Naive thymus-derived CD4-positive, alpha-beta T cell (primary cell): ENCODE measurements around the gene PDPK1. TPM values are rescaled to one million over a fixed set of nuclear protein-coding genes. Genes with fewer than 3 reads are reported as not detected.

ENCODE experiments used
- ATAC-seq: fragments of 150-1000 bp; cut with Tn5 transposase; 2 replicates; pipeline ENCODE4 v1.10.0; 2021; ENCODE audit warnings: mild to moderate bottlenecking, moderate library complexity
- CTCF ChIA-PET: fragments of 350-600 bp; sonication (Branson Sonifier 250); formaldehyde crosslinking; loops from one replicate; lab custom pipeline; 2021; ENCODE audit warnings: antibody characterized with exemption; lab: Charles Lee
- POLR2A ChIA-PET: fragments of 350-600 bp; sonication (Branson Sonifier 250); formaldehyde crosslinking; loops from one replicate; lab custom pipeline; 2021; ENCODE audit warnings: antibody characterized with exemption, inconsistent platforms; lab: Charles Lee
- DNase-seq, 9 donors: peaks; one replicate each; pipeline versions ENCODE4 v3.0.0 to v3.0.0-alpha.2; 2020 to 2022; ENCODE audit warnings: mixed read lengths in 1 of 9
- H3K27ac ChIP-seq: one replicate; pipeline ENCODE4 v1.7.0; 2013; ENCODE audit warnings: mild to moderate bottlenecking, low read depth, low read length, moderate library complexity
- H3K27me3 ChIP-seq, 2 donors: one replicate each; pipeline ENCODE4 v1.7.0; 2013; ENCODE audit warnings: low read length in 2 of 2, mild to moderate bottlenecking in 2 of 2, moderate library complexity in 2 of 2; ENCODE audit not compliant: control insufficient read depth in 2 of 2, insufficient read depth in 2 of 2
- H3K36me3 ChIP-seq, 3 experiments: 1 replicate in 2 of 3; 2 replicates in 1 of 3; pipeline ENCODE4 v1.7.0; 2013; ENCODE audit warnings: low read length in 3 of 3, mild to moderate bottlenecking in 3 of 3, moderate library complexity in 1 of 3; ENCODE audit not compliant: insufficient read depth in 3 of 3, control insufficient read depth in 2 of 3
- H3K4me1 ChIP-seq, 2 donors: one replicate each; pipeline ENCODE4 v1.7.0; 2013; ENCODE audit warnings: low read length in 2 of 2, mild to moderate bottlenecking in 2 of 2, moderate library complexity in 1 of 2; ENCODE audit not compliant: control insufficient read depth in 2 of 2, insufficient read depth in 2 of 2
- H3K4me3 ChIP-seq: 2 replicates; pipeline ENCODE4 v1.7.0; 2013; ENCODE audit warnings: mild to moderate bottlenecking, low read length
- H3K9me3 ChIP-seq, 3 experiments: 1 replicate in 2 of 3; 2 replicates in 1 of 3; pipeline ENCODE4 v1.7.0; 2013; ENCODE audit warnings: low read length in 3 of 3; ENCODE audit not compliant: control insufficient read depth in 2 of 3
- H3K27ac Mint-ChIP-seq, 9 donors: one replicate each; pipeline ENCODE4 v1.8.0; 2020 to 2022; ENCODE audit warnings: mixed read lengths in 9 of 9, mild to moderate bottlenecking in 8 of 9, moderate library complexity in 5 of 9, inconsistent platforms in 2 of 9
- H3K27me3 Mint-ChIP-seq, 5 donors: one replicate each; pipeline ENCODE4 v1.8.0; 2021 to 2022; ENCODE audit warnings: mixed read lengths in 5 of 5, mild to moderate bottlenecking in 1 of 5
- H3K36me3 Mint-ChIP-seq, 5 donors: one replicate each; pipeline ENCODE4 v1.8.0; 2020 to 2022; ENCODE audit warnings: mixed read lengths in 5 of 5, mild to moderate bottlenecking in 3 of 5, inconsistent platforms in 1 of 5
- H3K4me1 Mint-ChIP-seq, 7 donors: one replicate each; pipeline ENCODE4 v1.8.0; 2020 to 2022; ENCODE audit warnings: mixed read lengths in 7 of 7, mild to moderate bottlenecking in 3 of 7, inconsistent platforms in 1 of 7
- H3K4me3 Mint-ChIP-seq, 10 donors: one replicate each; pipeline ENCODE4 v1.8.0; 2020 to 2022; ENCODE audit warnings: mild to moderate bottlenecking in 10 of 10, mixed read lengths in 10 of 10, moderate library complexity in 6 of 10, inconsistent platforms in 2 of 10
- H3K9me3 Mint-ChIP-seq, 11 donors: one replicate each; pipeline ENCODE4 v1.8.0; 2020 to 2022; ENCODE audit warnings: mixed read lengths in 11 of 11, mild to moderate bottlenecking in 4 of 11, inconsistent platforms in 1 of 11, moderate library complexity in 1 of 11
- intact Hi-C, 2 donors: fragments of 100-400 bp; cut with micrococcal nuclease; formaldehyde crosslinking; loops; one replicate each; pipeline ENCODE4 v1.15.1; 2023
- polyA plus RNA-seq, 2 donors: library from polyadenylated mRNA; unstranded; fragments of 300-500 nt; fragmentation: Illumina TruSeq; gene quantifications; one replicate each; pipeline ENCODE4 v1.2.3, GENCODE V29; 2021
- total RNA-seq, 6 experiments: library from RNA in 5 of 6; stranded (reverse) in 5 of 6; gene quantifications; 1 replicate in 5 of 6; 2 replicates in 1 of 6; pipeline ENCODE4 v1.2.3 and lab custom pipeline; 2021 to 2026

Gene PDPK1
- total and polyA plus RNA-seq, 7 experiments from 2014 or later = 30.7 to 71.5 (median 56.5) TPM

DNA sequence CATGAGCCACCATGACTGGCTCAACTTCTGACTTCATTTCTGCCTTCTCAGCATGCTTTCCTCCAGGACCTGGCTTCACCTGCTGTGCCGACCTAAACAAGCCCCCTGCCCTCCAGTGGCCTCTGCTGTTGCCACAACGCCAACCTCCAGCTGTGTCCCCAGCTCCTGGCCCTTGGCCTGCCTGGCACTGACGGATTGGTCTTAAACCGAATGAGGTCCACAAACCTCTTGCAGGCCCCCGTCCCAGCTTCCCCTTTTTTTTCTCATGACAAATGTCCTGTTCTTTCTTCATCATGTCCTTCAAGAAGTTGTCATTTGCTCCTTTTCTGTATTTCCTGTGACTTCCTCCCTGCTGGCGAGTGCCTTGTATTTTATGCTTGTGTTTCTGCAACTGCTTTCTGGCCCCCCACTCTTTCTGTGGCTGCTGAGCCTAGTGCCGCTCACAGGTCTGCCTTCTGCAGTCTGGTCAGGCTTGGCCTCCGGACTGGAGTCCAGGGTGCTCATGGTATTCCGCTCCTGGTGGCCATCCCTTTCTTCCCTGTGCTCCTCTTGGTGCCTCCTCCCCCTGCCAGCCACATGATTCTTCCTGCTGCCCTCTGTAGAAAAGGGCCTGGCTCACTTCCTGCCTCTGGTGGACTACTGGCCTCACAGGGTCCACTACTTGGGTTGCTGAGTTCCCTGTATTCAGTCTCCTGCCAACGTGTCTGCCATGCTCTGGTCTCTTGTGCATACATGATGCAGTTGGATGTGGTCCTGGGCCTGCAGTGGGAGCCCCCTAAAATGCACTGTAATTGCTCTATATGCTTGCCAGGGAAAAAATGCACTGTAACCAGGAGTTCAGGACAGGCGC lies 21.2 kb upstream of the PDPK1 start:
- intact Hi-C loops = loop anchor here in 1 of 2 donors (10.0 kb wide), 1 partner anchor 292 kb away; the partner anchor contains the start of gene E4F1
- Mint-ChIP-seq H3K4me3 (peak overlapping the region; percentile 81 to 94 (median 90)), H3K9me3 (peaks cover 0 to 9% (median 0%) of the 10 kb centered on the region in 11 donors), H3K27ac (peak overlapping the region; percentile 88 to 97 (median 94)), H3K36me3 (peaks cover 0 to 9% (median 5%) of the 10 kb centered on the region in 5 donors), H3K27me3 (peaks cover 0 to 3% (median 0%) of the 10 kb centered on the region in 5 donors), H3K4me1 (peaks cover 52 to 74% (median 67%) of the 10 kb centered on the region in 7 donors)
- Histone ChIP-seq H3K4me1 (peaks cover 39 to 62% of the 10 kb centered on the region in 2 donors), H3K9me3 (no peaks in the 10 kb centered on the region), H3K27ac (peak overlapping the region; percentile 100), H3K27me3 (no peaks in the 10 kb centered on the region), H3K36me3 (peaks cover 0 to 21% (median 6%) of the 10 kb centered on the region in 3 experiments), H3K4me3 (peak overlapping the region; percentile 4)
- ChIA-PET POLR2A (interaction anchor here (1.6 to 5.2 kb wide), 3 partner anchors 16 to 552 kb away, joined by 7 to 83 read pairs (median 33); partner anchors contain the start of genes CEMP1, PDPK1 and RPS2), CTCF (no interaction called here)
- ATAC-seq (no peak), DNase-seq (peak in 1 of 9 donors; percentile 14)

DNA sequence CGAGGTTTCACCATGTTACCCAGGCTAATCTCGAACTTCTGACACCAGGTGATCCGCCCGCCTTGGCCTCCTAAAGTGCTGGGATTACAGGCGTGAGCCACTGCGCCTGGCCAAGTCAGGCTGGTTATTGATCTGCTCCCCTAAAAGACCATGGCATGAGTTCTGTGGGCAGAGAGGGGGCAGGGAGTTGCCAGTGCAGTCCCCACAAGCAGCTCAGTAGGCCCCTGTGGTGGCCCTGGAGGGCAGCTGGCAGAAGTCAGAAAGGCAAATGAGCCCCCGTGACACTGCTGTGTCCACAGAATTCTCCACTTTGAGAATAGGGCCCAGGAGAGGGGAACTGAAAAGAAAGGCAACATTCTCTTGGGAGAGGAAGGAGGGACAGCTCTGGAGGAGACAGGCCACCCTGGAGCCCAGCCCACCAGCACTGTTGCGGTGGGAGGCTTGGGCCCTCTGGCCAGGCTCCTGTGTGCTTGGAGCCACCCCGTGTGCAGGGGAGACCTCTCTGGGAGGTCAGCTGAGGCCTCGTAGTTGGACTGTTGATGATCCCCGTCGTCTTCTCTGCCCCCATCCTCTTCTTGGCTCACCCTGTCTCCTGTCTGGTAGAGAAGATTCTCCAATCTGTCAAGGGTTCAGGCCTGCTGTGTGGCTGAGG lies 19.7 kb upstream of the PDPK1 start:
- peak in 2 of 9 donors; percentile 6 to 12 for DNase-seq

DNA sequence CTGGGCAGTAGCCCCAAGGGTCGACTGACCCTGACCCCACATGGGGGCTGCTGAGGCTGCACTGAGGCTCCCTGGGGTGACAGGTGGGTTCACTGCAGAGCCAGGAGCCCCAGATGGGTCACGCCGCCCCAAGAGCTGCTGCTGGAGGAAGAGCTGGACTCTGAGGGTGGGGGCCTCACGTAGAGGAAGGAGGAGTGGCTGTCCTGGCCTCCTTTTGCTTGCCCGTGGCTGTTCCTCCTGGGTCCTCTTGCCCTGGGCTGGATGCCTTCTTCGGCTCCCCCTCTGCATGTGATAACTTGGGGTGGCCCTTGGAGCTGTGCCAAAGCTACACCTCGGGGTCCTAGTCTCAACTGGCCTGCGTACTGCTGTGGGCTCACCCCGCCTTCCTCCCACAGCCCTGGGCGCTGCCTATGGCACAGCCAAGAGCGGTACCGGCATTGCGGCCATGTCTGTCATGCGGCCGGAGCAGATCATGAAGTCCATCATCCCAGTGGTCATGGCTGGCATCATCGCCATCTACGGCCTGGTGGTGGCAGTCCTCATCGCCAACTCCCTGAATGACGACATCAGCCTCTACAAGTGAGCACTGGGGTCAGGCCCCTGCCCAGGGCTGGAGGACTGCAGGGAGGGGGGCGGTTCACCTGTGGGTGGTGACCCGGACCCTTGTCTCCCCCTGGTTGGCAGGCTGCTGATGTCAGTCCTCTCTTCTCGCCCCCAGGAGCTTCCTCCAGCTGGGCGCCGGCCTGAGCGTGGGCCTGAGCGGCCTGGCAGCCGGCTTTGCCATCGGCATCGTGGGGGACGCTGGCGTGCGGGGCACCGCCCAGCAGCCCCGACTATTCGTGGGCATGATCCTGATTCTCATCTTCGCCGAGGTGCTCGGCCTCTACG lies 18.8 kb upstream of the PDPK1 start:
- Mint-ChIP-seq H3K36me3 (peaks cover 0 to 9% (median 5%) of the 10 kb centered on the region in 5 donors), H3K9me3 (peaks cover 0 to 9% (median 0%) of the 10 kb centered on the region in 11 donors), H3K27ac (peak overlapping the region in 8 of 9 donors; percentile 85 to 96 (median 94)), H3K4me1 (peaks cover 43 to 71% (median 57%) of the 10 kb centered on the region in 7 donors), H3K4me3 (peak overlapping the region; percentile 51 to 90 (median 81)), H3K27me3 (no peaks in the 10 kb centered on the region)
- CTCF ChIA-PET = interaction anchor here (1.2 kb wide), 1 partner anchor 13 kb away, joined by 3 read pairs; no protein-coding TSS in a partner anchor
- Histone ChIP-seq H3K36me3 (peaks cover 7 to 32% (median 9%) of the 10 kb centered on the region in 3 experiments), H3K4me1 (peaks cover 33 to 56% of the 10 kb centered on the region in 2 donors), H3K27me3 (no peaks in the 10 kb centered on the region), H3K27ac (peak overlapping the region; percentile 100), H3K9me3 (no peaks in the 10 kb centered on the region), H3K4me3 (no peak overlapping the region)
- peak in 2 of 9 donors; percentile 6 to 17 for DNase-seq
- POLR2A ChIA-PET = interaction anchor here (0.7 to 2.8 kb wide), 8 partner anchors 12 to 554 kb away, joined by 3 to 89 read pairs (median 6); partner anchors contain the start of genes CEMP1, ECI1, PDPK1 and PGP
- intact Hi-C loops = loop anchor here in 1 of 2 donors (10.0 kb wide), 1 partner anchor 294 kb away; the partner anchor contains the start of gene E4F1
- no peak for ATAC-seq

More for the DNA sequence above, 19.7 kb upstream of the PDPK1 start:
- H3K9me3 Mint-ChIP-seq = peaks cover 0 to 9% (median 0%) of the 10 kb centered on the region in 11 donors
- Histone ChIP-seq H3K36me3 (peaks cover 2 to 26% (median 6%) of the 10 kb centered on the region in 3 experiments), H3K27ac (peak overlapping the region; percentile 100), H3K4me1 (peaks cover 36 to 59% of the 10 kb centered on the region in 2 donors), H3K27me3 (no peaks in the 10 kb centered on the region), H3K4me3 (no peak overlapping the region), H3K9me3 (no peaks in the 10 kb centered on the region)
- intact Hi-C loops = loop anchor here in 1 of 2 donors (10.0 kb wide), 1 partner anchor 293 kb away; the partner anchor contains the start of gene E4F1
- H3K27ac Mint-ChIP-seq = peak overlapping the region; percentile 51 to 96 (median 93)
- no peak for ATAC-seq
- H3K4me3 Mint-ChIP-seq = peak overlapping the region in 9 of 10 donors; percentile 25 to 94 (median 89)
- no peaks in the 10 kb centered on the region for H3K27me3 Mint-ChIP-seq
- H3K4me1 Mint-ChIP-seq = peaks cover 43 to 68% (median 58%) of the 10 kb centered on the region in 7 donors
- CTCF ChIA-PET = interaction anchor here (1.2 kb wide), 1 partner anchor 14 kb away, joined by 3 read pairs; no protein-coding TSS in a partner anchor
- POLR2A ChIA-PET = interaction anchor here (0.7 to 0.8 kb wide), 2 partner anchors 9 to 15 kb away, joined by 3 to 5 read pairs; no protein-coding TSS in a partner anchor
- peaks cover 0 to 9% (median 5%) of the 10 kb centered on the region in 5 donors for H3K36me3 Mint-ChIP-seq

DNA sequence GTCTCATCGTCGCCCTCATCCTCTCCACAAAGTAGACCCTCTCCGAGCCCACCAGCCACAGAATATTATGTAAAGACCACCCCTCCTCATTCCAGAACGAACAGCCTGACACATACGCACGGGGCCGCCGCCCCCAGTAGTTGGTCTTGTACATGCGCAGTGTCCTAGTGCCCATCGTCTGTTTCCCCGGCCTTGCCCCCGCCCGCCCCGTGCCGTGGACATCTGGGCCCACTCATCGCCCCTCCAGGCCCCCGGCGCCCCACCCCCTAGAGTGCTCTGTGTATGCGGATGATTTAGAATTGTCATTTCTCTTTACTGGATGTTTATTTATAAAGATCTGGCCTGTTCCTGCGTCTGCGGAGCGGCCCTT lies 18.1 kb upstream of the PDPK1 start:
- Histone ChIP-seq H3K27me3 (no peaks in the 10 kb centered on the region), H3K27ac (peak overlapping the region; percentile 100), H3K9me3 (no peaks in the 10 kb centered on the region), H3K4me3 (no peak overlapping the region), H3K4me1 (peaks cover 33 to 56% of the 10 kb centered on the region in 2 donors), H3K36me3 (peaks cover 9 to 35% (median 12%) of the 10 kb centered on the region in 3 experiments)
- CTCF ChIA-PET = no interaction called here
- Mint-ChIP-seq H3K9me3 (peaks cover 0 to 9% (median 0%) of the 10 kb centered on the region in 11 donors), H3K4me3 (peak overlapping the region; percentile 51 to 90 (median 81)), H3K36me3 (peaks cover 0 to 9% (median 6%) of the 10 kb centered on the region in 5 donors), H3K27me3 (no peaks in the 10 kb centered on the region), H3K4me1 (peaks cover 43 to 77% (median 60%) of the 10 kb centered on the region in 7 donors), H3K27ac (peak overlapping the region; percentile 85 to 96 (median 93))
- DNase-seq (no peak), ATAC-seq (no peak)
- POLR2A ChIA-PET = interaction anchor here (0.5 to 2.8 kb wide), 15 partner anchors 9 to 1312 kb away, joined by 3 to 89 read pairs (median 5); partner anchors contain the start of genes CEMP1, ECI1, MLST8 and NUBP2
- intact Hi-C loops = loop anchor here (1.0 to 10.0 kb wide), 4 partner anchors 13 to 295 kb away; partner anchors contain the start of gene E4F1 (in 1 of the 2)

DNA sequence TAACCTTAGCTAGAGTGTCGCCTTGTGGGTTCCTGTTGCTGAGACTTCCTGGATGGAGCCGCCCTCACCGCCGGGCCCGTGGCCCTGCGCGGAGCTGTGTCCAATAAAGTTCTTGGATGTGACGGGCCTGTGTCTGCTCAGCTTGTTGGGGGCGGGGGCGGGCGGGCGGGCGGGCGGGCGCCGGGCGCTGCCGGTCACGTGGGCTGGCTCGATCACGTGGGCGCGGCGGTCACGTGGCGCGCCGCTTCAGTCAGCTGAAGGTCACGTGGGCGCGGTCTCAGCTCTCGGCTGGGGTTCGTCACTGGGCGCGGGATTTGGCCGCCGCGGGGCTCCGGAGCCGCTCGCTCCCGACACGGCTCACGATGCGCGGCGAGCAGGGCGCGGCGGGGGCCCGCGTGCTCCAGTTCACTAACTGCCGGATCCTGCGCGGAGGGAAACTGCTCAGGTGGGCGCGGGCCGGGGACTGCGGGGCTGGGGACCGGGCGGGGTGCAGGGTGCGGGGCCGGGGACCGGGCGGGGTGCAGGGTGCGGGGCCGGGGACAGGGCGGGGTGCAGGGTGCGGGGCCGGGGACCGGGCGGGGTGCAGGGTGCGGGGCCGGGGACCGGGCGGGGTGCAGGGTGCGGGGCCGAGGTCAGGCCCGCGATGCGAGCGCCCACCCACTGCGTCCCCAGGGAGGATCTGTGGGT lies 17.6 kb upstream of the PDPK1 start, which contains the start of gene AMDHD2:
Gene AMDHD2 (plus strand): TSS at position 275 of the 687 bp plus-strand sequence. CDS start 88 bp downstream, at position 363.
- Mint-ChIP-seq H3K27me3 (no peaks in the 10 kb centered on the region), H3K27ac (peak within 1 kb of the TSS; percentile 85 to 98 (median 96)), H3K4me3 (peak within 1 kb of the TSS; percentile 81 to 95 (median 90)), H3K4me1 (peaks cover 40 to 76% (median 59%) of the 10 kb centered on the region in 7 donors), H3K36me3 (peaks cover 0 to 10% (median 9%) of the 10 kb centered on the region in 5 donors), H3K9me3 (peaks cover 0 to 9% (median 0%) of the 10 kb centered on the region in 11 donors)
- Histone ChIP-seq H3K4me1 (peaks cover 29 to 51% of the 10 kb centered on the region in 2 donors), H3K36me3 (peaks cover 9 to 36% (median 14%) of the 10 kb centered on the region in 3 experiments), H3K4me3 (peak within 1 kb of the TSS; percentile 55), H3K27ac (peak within 1 kb of the TSS; percentile 100), H3K27me3 (no peaks in the 10 kb centered on the region), H3K9me3 (no peaks in the 10 kb centered on the region)
- POLR2A ChIA-PET = interaction anchor here (0.5 to 2.8 kb wide), 18 partner anchors 9 to 1312 kb away, joined by 3 to 89 read pairs (median 4); partner anchors contain the start of genes CEMP1, ECI1, MLST8 and NTHL1
- intact Hi-C loops = loop anchor here (1.0 kb wide), 3 partner anchors 12 to 46 kb away; no protein-coding TSS in a partner anchor
- ATAC-seq = peak; percentile 75
- CTCF ChIA-PET = interaction anchor here (1.0 kb wide), 1 partner anchor 11 kb away, joined by 3 read pairs; the partner anchor contains the start of gene CEMP1
- peak; percentile 81 to 90 (median 89) for DNase-seq
